ENCODE measurements around the gene CD53.
A peak's percentile ranks its signal among the peaks of the same experiment; 100 is the strongest.

CD53 gene

GRCh38 chr1:110877364-110877763 is 4.4 kb downstream of the CD53 start:
- DNase-seq = no peak

- DNase-seq = no peak
Observed at GRCh38 chr1:110877776-110878175, 4.8 kb downstream of the CD53 start.

DNA sequence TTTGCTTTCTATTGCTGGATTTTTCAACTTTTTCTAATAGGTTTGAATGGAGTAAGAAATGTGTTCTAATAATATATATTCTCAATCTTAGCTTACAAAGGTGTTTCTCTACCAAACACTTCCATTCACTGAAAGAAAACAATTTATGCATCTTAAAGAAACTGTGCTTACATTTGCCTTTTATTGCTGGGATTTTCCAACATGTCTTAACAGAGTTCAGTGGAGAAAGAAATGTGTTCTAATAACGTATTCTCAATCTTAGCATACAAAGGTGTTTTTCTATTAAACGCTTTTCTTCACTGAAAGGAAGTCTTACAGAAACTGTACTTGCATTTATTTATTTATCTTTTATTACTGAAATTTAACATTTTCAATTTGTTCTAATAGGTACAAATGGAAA is 5.6 kb downstream of the CD53 start:
- DNase-seq = no peak

DNA sequence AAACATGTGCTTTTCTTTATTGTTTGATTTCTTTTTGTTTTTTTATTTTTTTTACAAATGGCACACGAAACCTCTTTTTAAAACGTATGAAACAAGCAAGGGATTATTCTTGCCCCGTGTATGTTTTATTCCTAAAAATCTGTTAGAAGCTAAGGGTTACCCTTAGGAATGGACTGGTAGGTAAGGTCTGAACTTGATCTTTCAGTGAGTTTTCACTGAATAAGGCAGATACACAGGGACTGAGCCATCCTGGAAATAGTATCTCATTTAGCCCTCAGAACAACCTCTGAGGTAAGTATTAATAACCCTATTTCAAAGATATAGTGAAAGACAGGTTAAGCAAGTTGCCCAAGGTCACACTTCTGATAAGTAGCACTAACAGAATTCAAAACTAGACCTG is 6.0 kb downstream of the CD53 start:
- no peak for DNase-seq

DNA sequence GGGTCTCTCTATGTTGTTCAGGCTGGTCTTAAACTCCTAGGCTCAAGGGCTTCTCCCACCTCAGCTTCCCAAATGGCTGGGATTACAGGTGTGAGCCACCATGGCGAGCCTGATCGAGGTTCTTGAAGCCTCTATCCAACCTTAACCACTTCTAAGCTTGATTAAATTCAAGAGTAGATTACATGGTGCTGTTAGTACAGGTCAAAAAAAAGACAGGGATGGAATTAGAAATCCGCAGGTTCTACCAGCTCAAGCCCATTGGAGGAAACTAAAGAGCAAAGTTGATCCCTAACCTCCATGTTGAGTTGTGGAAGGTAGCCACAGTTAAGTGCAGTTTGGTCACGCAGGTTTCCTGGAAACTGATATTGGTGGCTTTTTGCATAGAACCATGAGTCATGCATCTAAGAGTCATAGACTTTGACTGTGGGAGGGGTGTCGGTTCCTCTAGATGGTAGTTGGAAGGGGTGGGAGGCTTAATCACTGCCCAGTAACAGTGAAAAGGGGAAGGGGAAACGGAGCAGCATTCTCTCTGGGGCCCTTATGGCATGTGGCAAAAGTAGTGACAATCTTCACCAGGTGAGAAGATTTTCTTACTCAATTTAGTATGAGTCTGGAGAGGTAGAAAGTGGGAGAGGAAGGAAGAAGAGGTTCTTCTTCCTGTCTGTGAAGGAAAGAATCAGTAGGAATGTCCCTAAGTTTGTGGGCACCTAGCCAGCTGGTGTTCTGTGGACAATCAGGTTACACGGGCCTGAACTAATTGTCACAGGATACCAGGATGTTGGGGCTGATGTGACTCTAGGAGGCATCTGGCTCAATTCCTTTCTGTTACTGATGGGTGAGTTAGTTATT is 7.0 kb downstream of the CD53 start:
- DNase-seq = peak; percentile 26

- no peak for DNase-seq
Observed at GRCh38 chr1:110880708-110881374, 7.9 kb downstream of the CD53 start.

GRCh38 chr1:110888049-110888448 is 15.1 kb downstream of the CD53 start:
- no peak for DNase-seq

DNA sequence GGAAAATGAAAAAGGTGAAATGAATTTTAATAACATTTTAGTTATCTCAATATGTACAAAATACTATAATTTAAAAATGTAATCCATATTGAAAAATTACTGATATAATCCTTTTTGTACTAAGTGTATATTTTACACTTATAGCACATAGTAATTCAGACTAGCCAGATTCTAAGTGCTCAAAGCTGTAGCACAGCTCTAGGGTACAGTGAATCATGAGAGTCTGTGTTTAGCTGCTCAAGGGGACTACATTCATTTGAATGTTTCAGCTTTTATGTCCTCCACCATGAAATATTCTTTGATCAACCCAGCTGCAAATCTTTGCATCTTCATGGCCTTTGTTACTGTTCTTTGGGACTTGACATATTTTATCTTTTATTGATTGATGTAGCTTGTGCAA is 15.7 kb downstream of the CD53 start:
- DNase-seq = no peak

- DNase-seq = no peak
Observed at GRCh38 chr1:110890474-110891196, 17.7 kb downstream of the CD53 start.

DNA sequence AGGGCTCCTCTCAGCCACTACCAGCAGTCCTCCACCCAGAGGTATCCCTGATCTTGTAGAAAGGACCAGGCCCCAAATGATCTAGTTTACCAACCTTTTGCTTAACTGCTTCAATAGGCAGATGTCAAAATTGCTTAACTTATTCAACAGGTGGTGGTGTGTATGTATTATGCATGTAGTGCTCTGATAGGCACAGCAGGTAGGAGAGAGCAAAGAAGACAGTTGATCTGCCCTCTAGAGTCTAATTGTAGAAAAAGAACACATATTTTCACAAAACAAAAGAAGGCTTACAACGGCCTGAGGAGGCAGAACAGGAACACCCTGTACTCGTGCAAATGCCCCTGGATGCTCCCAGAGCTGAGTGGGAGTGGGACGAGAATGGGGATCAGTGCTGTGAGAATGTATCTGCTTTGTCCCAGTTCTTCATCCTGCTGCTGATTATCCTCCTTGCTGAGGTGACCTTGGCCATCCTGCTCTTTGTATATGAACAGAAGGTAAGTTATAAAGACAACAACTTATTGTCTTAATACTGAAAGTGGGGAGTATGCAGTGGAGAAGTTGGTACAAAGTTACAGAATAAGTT is 21.1 kb downstream of the CD53 start:
- DNase-seq = no peak

DNA sequence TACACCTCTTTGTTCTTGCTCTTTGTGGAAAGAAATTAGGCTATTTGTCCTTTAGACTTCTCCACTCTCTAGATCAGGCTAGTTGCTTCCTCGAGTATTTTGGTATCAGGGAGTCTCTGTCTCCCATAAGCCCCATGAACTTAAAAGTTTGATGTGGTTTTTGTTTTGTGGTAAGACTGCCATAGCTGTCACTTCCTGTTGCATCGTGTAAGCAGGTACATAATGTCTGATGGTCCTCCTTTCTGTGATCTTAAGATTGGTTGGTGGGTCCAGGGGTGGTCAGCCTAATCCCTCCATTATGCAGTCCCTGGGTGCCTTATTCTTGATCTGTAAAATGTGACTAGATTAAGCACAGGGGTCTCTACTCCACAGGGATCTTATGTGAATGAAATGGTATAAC is 23.1 kb downstream of the CD53 start:
- DNase-seq = no peak

DNA sequence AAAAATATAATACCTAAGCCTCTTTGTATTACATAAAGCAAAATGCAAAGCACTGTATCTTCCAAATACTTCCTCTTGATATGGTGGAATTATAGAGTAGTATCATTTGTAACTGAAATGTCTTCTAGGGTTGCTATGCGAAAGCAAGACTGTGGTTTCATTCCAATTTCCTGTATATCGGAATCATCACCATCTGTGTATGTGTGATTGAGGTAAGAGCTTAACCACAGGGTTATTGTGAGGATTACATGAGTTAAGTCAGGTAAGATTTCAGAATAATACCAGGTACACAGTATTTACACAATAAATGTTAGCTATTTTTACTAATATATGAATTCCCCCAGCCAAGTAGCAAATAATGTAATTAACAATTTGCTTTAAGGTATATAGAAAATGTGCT is 24.7 kb downstream of the CD53 start:
- DNase-seq = no peak

DNA sequence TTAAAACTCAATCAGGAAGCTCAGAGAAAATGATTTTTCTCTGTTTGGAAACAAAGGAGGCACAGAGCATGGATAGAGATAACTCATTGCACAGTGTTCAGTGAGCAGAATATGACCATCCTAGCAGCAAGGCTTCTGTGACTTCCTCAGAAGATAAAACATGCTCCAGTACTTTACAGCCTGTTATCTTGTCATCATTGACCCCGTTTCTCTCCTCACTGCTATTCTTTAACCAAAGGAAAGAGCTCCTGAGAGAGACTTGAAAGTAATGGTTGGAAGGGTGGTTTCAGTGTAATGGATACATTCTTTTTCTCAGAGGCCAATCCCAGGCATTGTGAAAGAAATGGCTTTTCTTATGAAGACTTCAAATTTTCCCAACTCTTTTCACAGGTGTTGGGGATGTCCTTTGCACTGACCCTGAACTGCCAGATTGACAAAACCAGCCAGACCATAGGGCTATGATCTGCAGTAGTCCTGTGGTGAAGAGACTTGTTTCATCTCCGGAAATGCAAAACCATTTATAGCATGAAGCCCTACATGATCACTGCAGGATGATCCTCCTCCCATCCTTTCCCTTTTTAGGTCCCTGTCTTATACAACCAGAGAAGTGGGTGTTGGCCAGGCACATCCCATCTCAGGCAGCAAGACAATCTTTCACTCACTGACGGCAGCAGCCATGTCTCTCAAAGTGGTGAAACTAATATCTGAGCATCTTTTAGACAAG is 25.9 kb downstream of the CD53 start:
- DNase-seq = no peak

- no peak for DNase-seq
Observed at GRCh38 chr1:110899458-110899843, 26.5 kb downstream of the CD53 start.

GRCh38 chr1:110902820-110903463 is 30.0 kb downstream of the CD53 start:
- no peak for DNase-seq

DNA sequence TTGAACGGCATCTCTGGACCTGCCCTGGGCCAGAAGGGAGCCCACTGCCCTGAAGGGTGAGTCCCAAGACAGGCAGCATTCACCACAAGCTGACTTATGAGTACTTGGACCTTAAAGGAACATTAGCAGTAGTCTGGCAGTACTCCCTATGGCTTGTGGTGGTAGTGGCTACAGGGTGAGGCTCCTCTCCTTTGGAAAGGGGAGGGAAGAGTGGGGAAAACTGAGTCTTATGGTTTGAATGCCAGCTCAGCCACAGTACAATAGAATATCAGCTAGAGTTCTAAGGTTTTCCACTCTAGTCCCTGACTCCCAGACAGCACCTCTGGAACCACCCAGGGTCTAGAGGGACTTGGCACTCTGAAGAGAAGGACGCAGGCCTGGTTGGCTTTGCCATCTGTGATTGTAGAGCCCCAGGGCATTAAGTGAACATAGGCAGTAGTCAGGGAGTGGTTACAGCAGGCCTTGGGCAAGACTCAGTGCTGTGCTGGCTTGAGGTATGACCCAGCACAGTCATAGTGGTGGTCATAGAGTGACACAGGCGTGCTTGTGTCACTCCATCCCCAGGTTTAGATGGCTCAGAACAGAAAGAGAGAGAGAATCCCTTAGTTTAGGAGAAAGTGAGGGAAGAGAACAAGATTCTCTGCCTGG is 31.0 kb downstream of the CD53 start:
- DNase-seq = no peak

- DNase-seq = no peak
Observed at GRCh38 chr1:110912784-110913183, 39.8 kb downstream of the CD53 start.

DNA sequence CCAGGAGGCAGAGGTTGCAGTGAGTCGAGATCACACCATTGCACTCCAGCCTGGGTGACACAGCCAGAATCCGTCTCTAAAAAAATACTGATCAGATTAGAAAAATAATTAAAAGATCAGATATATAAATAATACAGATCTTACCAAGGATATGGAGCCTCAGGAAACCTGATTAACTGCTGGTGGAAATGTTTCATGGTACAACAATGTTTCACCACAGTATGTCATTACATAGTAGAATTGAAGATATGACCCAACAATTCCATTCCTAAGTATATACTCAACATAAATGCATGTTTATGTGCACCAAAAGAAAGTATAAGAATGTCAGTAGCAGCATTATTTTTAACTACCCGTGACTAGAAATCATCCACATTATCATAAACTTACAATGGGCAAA is 41.7 kb downstream of the CD53 start:
- DNase-seq = no peak

DNA sequence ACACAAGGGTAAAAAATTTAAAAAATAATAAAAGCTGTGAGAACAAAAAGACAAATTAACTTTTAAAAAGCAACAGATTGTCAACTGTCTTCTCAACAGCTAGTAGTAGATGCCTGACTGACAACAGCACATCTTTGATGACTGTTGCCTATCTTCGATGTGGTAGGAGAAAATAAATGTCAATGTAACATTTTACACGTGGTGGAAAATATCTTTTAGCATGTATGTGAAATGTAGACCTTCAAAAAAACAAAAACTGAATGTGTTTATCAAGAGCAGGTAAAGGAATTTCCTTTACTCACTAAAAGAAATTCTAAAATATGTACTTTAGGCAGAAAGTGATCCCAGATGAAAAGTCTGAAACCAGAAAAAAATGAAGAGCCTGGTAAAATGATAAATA is 42.9 kb downstream of the CD53 start:
- DNase-seq = no peak

DNA sequence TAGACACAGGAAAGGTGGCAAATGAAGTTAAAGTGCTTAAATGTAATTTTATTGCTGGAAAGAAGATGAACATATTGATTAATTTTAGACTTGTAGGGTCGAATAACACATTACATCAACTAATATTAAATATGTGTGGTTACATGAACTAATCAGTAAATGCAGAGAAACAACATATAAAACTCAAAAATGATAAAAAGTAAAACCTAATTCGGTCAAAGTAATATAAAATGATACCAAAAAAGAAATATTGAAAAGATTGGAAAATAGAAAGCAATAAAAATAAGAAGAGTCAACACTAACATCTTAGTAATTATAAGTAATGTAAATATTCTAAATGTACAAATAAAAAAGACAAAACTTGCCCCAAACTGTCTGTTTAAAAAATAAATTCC is 43.3 kb downstream of the CD53 start:
- no peak for DNase-seq

GRCh38 chr1:110916669-110917306 is 43.8 kb downstream of the CD53 start:
- no peak for DNase-seq
